Measurements from ENCODE around the gene TPSAB1.

TPSAB1 gene

GRCh38 chr16:1218061-1218929 is 22.2 kb upstream of the TPSAB1 start:
- no peak for TF ChIP-seq CTCF (IDR thresholded peaks at IDR 0.05)

- TF ChIP-seq CTCF (IDR thresholded peaks at IDR 0.05): no peak
Measured at GRCh38 chr16:1218930-1219611, 21.4 kb upstream of the TPSAB1 start.

GRCh38 chr16:1220098-1220728 is 20.3 kb upstream of the TPSAB1 start:
- TF ChIP-seq CTCF (IDR thresholded peaks at IDR 0.05): no peak

- no peak for TF ChIP-seq CTCF (IDR thresholded peaks at IDR 0.05)
Measured at GRCh38 chr16:1220841-1221627, 19.5 kb upstream of the TPSAB1 start.

- no peak for TF ChIP-seq CTCF (IDR thresholded peaks at IDR 0.05)
Measured at GRCh38 chr16:1221628-1222552, 18.6 kb upstream of the TPSAB1 start.

GRCh38 chr16:1222553-1223354 is 17.8 kb upstream of the TPSAB1 start:
- TF ChIP-seq CTCF (IDR thresholded peaks at IDR 0.05): no peak

Measured in LNCAP (cell line).